Measurements from ENCODE around the gene HSD11B2. TPM values are rescaled to one million over a fixed set of nuclear protein-coding genes. Genes with fewer than 3 reads are reported as not detected.

Gene HSD11B2
- total and polyA plus RNA-seq, 2 of the 8 experiments (the other 6 are each of a cell fraction or from before 2014, with no cell fraction given): 28.7 to 32.9 TPM

GRCh38 chr16:67444259-67445125 is 13.6 kb downstream of the HSD11B2 start:
- H3K23ac ChIP-seq (ENCODE audit: insufficient read length): no peak overlapping the region
- H3K9me3 ChIP-seq (ENCODE audit: insufficient read depth in 2 of 2, low read depth in 1 of 2, low read length in 1 of 2): peaks cover 0 to 4% of the 10 kb centered on the region in 2 experiments; a peak in 1 of 4 replicates
- H4K5ac ChIP-seq (ENCODE audit: insufficient read length, low read depth, low read length): no peak overlapping the region
- no peaks in the 10 kb centered on the region for H3K27me3 ChIP-seq (replicated peaks in 1 of 4; ENCODE audit: control insufficient read depth in 3 of 4, extremely low read depth in 1 of 4, insufficient read depth in 3 of 4, low read length in 3 of 4)
- CTCF ChIA-PET (ENCODE audit: partially characterized antibody): interaction anchor here (0.6 to 28.6 kb wide), 33 partner anchors 0 to 1367 kb away, joined by 3 to 683 read pairs (median 5); partner anchors contain the start of genes ATP6V0D1, HSD11B2, TPPP3 and ZDHHC1
- no peak overlapping the region for H3K9ac ChIP-seq (replicated peaks in 1 of 4; ENCODE audit: extremely low read depth in 1 of 4, low read depth in 3 of 4, low read length in 3 of 4)
- H2BK5ac ChIP-seq (ENCODE audit: low read depth, low read length): peak overlapping the region; percentile 18; the same call in 1 of the 2 replicates
- H3K4me3 ChIP-seq (ENCODE audit: extremely low read depth in 1 of 4, insufficient read depth in 2 of 4, low read depth in 3 of 4, low read length in 4 of 4): no peak overlapping the region
- H3K56ac ChIP-seq (replicated peaks; ENCODE audit: insufficient read length, low read depth, low read length): no peak overlapping the region
- peaks cover 2 to 6% of the 10 kb centered on the region in 2 experiments for H4K20me1 ChIP-seq (replicated peaks in 1 of 2; ENCODE audit: control insufficient read depth in 1 of 2, insufficient read depth in 2 of 2, low read length in 2 of 2)
- POLR2A ChIA-PET (ENCODE audit: partially characterized antibody): interaction anchor here (0.6 to 8.5 kb wide), 7 partner anchors 11 to 175 kb away, joined by 3 to 67 read pairs (median 3); partner anchors contain the start of gene HSD11B2
- no peaks in the 10 kb centered on the region; the same call in none of the 2 replicates for H3K79me1 ChIP-seq (ENCODE audit: low read depth, low read length)
- no peaks in the 10 kb centered on the region for H3K23me2 ChIP-seq (ENCODE audit: low read depth, low read length)
- H4K91ac ChIP-seq (replicated peaks; ENCODE audit: insufficient read length, low read length): no peak overlapping the region
- no peak overlapping the region for H2BK20ac ChIP-seq (ENCODE audit: low read length)
- no peak overlapping the region for H2AFZ ChIP-seq (ENCODE audit: low read length)
- no peak overlapping the region for H3K18ac ChIP-seq (ENCODE audit: extremely low read depth, low read length)
- peaks cover 0 to 8% (median 4%) of the 10 kb centered on the region in 4 experiments; a peak in 5 of 7 replicates for H3K4me1 ChIP-seq (replicated peaks in 1 of 4; ENCODE audit: control insufficient read depth in 3 of 4, insufficient read depth in 4 of 4, low read length in 3 of 4)
- 74% methylated on average over 22 of the region's 22 CpGs; no CpG with 5 or more reads in 1 of the 2 experiments for WGBS, 2 experiments (ENCODE audit: extremely low coverage in 1 of 2, insufficient coverage in 1 of 2, insufficient read length in 1 of 2, insufficient replicate concordance in 2 of 2, low coverage in 1 of 2, low lambda C conversion rate in 2 of 2, missing lambda C conversion rate in 1 of 2)
- no peak overlapping the region for H3K14ac ChIP-seq (ENCODE audit: insufficient read length)
- H3K4ac ChIP-seq (replicated peaks; ENCODE audit: insufficient read length, low read depth, low read length): no peak overlapping the region
- H3K79me2 ChIP-seq (ENCODE audit: control insufficient read depth in 1 of 2, insufficient read depth in 2 of 2, low read length in 2 of 2): no peaks in the 10 kb centered on the region
- H2BK120ac ChIP-seq (replicated peaks; ENCODE audit: low read depth, low read length): no peak overlapping the region
- 0 out of 2 replicates have a peak overlapping the region, but pooled peaks have one; percentile 46 for H2BK15ac ChIP-seq (ENCODE audit: low read length)
- H3K27ac ChIP-seq (ENCODE audit: low read depth, low read length): no peak overlapping the region
- no peak overlapping the region for H3K4me2 ChIP-seq (ENCODE audit: insufficient read depth in 1 of 2, low read depth in 2 of 2, low read length in 2 of 2)
- no peak for DNase-seq (ENCODE audit: low read depth in 1 of 2, low spot score in 2 of 2)
- H4K8ac ChIP-seq (ENCODE audit: extremely low read depth, insufficient read depth, low read length): peak overlapping the region; percentile 58; the same call in 1 of the 2 replicates
- no peaks in the 10 kb centered on the region; a peak in 1 of 8 replicates for H3K36me3 ChIP-seq (ENCODE audit: control insufficient read depth in 2 of 4, insufficient read depth in 4 of 4, low read length in 3 of 4)
- peak overlapping the region; percentile 50; the same call in 1 of the 2 replicates for H2BK12ac ChIP-seq (ENCODE audit: low read depth, low read length)
- H2AK5ac ChIP-seq (ENCODE audit: low read depth, low read length): peak overlapping the region; percentile 82; the same call in 1 of the 2 replicates
- FAIRE-seq: no peak
- TF ChIP-seq EZH2 (IDR thresholded peaks at IDR 0.05; ENCODE audit: low read depth, low read length, severe bottlenecking) (no peak), ASH2L (IDR thresholded peaks at IDR 0.05; ENCODE audit: low read length) (no peak), KDM1A (IDR thresholded peaks at IDR 0.05; ENCODE audit: borderline replicate concordance, low read length) (no peak), PHF8 (conservative IDR thresholded peaks at IDR 0.05; ENCODE audit: low read depth, low read length) (no peak), CTCF (IDR thresholded peaks at IDR 0.05; ENCODE audit: control extremely low read depth in 1 of 3, insufficient read depth in 1 of 3, low read depth in 1 of 3, low read length in 3 of 3) (peak; percentile 47 to 50 (median 49)), RAD21 (IDR thresholded peaks at IDR 0.05 in 1 of 2, conservative IDR thresholded peaks at IDR 0.05 in 1 of 2; ENCODE audit: low read depth in 2 of 2, low read length in 2 of 2) (peak; percentile 20 to 49; a peak in 3 of 4 replicates), FOSL1 (IDR thresholded peaks at IDR 0.05; ENCODE audit: insufficient read depth, low read depth, low read length) (no peak)
